ENCODE data around the gene CGREF1.
"Not testable (repeated sequence)": the region's sequence is repeated elsewhere in the genome, so short reads cannot be mapped to it uniquely, and the experiment has no call there.

Gene CGREF1

DNA sequence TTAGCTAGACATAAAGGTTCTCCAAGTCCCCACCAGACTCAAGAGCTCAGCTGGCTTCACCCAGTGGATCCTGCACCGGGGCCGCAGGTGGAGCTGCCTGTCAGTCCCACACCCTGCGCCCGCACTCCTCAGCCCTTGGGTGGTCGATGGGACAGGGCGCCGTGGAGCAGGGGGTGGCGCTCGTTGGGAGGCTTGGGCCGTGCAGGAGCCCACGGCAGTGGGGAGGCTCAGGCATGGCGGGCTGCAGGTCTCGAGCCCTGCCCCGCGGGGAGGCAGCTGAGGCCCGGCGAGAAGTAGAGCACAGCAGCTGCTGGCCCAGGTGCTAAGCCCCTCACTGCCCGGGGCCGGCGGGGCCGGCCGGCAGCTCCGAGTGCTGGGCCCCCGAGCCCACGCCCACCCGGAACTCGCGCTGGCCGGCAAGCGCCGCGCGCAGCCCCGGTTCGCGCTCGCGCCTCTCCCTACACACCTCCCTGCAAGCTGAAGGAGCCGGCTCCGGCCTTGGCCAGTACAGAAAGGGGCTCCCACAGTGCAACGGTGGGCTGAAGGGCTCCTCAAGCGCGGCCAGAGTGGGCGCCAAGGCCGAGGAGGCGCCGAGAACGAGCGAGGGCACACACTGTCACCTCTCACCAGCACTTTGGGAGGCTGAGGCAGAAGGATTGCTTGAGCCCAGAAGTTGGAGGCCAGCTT lies 7.4 kb downstream of the CGREF1 start:
- DNase-seq (ENCODE audit: low read depth in 2 of 2): not testable (repeated sequence)

DNA sequence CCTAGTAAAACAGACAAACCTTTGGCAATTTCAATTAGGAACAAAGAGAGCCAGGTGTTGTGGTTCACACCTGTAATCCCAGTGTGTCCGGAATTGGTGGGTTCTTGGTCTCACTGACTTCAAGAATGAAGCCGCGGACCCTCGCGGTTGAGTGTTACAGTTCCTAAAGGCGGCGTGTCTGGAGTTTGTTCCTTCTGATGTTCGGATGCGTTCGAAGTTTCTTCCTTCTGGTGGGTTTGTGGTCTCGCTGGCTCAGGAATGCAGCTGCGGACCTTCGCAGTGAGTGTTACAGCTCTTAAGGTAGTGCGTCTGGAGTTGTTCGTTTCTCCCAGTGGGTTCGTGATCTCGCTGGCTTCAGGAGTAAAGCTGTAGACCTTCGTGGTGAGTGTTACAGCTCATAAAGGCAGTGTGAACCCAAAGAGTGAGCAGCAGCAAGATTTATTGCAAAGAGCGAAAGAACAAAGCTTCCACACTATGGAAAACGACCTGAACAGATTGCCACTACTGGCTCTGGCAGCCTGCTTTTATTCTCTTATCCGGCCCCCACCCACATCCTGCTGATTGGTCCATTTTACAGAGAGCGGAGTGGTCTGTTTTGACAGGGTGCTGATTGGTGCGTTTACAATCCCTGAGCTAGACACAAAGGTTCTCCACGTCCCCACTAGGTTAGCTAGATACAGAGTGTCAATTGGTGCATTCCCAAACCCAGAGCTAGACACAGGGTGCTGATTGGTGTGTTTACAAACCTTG lies 8.2 kb downstream of the CGREF1 start:
- not testable (repeated sequence) for DNase-seq (ENCODE audit: low read depth in 2 of 2)

DNA sequence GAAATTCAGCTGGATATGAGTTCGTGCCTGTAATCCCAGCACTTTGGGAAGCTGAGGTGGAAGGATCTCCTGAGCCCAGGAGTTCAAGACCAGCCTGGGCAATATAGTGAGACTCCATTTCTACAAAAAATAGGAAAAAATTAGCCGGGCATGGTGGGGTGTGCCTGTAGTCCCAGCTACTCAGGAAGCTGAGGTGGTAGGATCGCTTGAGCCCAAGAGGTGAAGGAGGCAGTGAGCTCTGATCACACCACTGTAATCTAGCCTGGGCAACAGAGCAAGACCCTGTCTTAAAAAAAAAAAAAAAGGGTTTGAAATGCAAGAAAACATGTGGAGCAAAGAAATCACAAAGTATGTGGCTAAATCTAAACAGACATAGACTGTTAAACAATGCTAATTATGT lies 9.8 kb downstream of the CGREF1 start:
- DNase-seq (ENCODE audit: low read depth in 2 of 2): no peak

DNA sequence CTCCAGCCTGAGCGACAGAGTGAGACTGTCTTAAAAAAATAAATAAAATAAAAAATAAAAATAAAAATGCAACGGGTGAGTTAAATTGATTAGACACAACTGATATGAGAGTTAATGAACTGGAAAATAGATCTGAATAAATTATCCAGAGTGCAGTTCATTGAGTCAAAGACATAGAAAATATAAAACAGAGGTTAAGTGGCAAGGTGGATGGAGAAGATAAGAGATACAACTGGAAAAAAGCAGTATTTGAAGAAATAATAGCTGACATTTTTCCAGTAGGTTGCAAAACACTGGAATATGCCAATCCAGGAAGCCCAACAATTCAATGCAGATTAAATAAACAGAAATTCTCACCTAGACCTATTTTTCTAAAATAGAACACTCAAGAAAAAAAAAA lies 10.7 kb downstream of the CGREF1 start:
- DNase-seq (ENCODE audit: low read depth in 2 of 2): no peak

DNA sequence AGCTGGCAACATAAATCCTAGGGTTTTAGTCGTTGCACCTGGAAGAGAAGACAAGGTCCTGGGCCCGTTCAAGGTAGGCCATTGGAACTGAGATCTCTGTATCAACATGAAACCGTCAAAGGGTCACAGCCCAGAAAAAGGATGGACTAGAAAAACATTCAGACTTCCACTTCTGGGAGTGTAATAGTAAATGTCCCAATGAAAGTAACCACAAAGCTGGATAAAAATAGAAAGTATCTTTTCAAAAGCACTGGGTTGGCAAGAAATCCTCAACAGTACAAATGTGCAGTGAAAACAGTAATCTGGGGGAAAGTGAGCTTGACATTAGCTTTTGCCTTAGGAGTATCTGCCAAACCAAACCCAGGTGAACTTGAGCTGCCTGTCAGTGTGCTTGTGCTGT lies 12.9 kb downstream of the CGREF1 start:
- no peak for DNase-seq (ENCODE audit: low read depth in 2 of 2)

GRCh38 chr2:27102329-27102728 lies 16.6 kb downstream of the CGREF1 start:
- DNase-seq (ENCODE audit: low read depth in 2 of 2): no peak

- no peak for DNase-seq (ENCODE audit: low read depth in 2 of 2)
These were observed 18.9 kb downstream of the CGREF1 start for GRCh38 chr2:27100036-27100435.

- DNase-seq (ENCODE audit: low read depth in 2 of 2): no peak
These were observed 19.5 kb downstream of the CGREF1 start for GRCh38 chr2:27099334-27099955.

DNA sequence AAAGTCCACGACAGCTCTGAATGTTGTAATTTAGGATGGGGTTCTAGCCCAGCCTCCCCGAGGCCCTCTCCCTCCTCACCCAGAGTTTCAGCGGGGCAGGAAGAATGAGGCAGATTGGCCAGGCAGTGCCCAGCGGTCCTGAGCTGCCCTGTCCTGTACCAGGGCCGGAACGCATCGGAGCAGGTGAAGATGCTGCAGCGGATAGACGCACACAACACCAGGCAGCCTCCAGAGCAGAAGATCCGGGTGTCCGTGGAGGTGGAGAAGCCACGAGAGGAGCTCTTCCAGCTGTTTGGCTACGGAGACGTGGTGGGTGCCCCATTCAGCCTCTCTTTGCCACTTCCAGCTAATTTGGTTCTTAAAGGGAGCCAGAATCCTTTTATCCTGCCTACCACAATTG lies 21.6 kb downstream of the CGREF1 start:
- no peak for DNase-seq (ENCODE audit: low read depth in 2 of 2)

DNA sequence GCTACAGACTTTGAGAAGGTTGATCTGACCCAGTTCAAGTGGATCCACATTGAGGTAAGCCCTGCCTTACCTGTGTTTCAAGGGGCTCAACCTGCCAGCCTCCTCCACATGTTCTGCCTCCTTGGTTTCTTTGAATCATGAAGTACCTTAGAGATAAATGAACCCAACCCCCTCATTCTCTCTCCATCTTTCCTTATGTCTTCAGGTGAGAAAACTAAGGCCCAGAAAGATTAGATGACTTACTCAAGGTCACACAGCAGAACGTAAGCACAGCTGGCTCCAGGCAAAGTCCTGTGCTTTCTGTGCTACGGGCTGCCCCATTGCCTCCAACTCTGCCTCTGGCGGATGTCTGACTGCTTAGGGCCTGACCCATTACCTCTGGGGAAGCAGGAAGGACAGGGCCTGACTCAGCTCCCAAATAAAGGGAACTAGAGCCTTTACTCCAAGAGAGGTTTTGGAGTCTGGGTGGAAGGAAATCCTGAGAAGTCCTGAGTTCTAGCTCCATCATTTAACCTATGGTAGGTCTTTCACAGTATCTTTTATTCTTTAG lies 22.1 kb downstream of the CGREF1 start:
- no peak for DNase-seq (ENCODE audit: low read depth in 2 of 2)

- no peak for DNase-seq (ENCODE audit: low read depth in 2 of 2)
These were observed 22.9 kb downstream of the CGREF1 start for GRCh38 chr2:27095745-27096651.

DNA sequence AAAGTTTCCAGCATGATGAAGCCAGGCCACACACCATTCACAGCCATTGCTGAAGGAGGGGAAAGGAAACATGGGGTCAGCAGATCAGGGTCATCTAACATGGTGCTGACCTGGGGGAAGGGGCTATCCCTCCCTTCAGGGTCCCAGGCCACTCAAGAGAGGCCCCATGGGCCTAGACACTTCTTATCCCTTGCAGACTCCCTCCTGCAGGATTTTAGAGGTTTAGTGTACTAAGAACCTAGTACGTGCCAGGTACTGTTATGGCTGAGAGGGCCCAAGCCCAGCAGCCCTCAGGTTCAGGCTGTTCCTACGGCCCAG lies 23.5 kb downstream of the CGREF1 start:
- no peak for DNase-seq (ENCODE audit: low read depth in 2 of 2)

DNA sequence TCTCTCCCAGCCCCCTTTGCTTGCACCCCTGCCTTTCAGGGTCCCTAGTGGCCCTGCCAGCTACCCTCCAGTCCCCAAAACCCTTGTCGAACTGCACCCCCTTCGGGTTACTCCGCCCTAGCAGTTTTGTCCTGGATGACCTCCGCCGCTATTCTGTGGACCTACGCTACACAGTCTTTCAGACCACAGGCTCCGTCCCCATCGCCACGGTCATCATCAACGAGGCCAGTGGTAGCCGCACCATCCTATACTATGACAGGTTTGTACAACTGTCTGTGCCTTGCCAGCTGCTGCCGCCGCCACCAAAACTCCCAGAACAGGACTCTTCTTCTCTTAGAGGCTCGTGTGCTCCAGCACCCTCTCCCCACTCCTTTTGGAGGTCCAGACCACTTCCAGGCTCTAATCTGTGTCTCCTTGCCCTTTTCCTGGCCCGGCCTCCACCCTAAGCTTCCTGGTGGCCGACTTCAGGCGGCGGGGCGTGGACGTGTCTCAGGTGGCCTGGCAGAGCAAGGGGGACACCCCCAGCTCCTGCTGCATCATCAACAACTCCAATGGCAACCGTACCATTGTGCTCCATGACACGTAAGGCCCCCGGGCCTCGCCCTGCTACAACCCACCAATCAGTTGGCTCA lies 24.5 kb downstream of the CGREF1 start:
- DNase-seq (ENCODE audit: low read depth in 2 of 2): no peak

GRCh38 chr2:27093430-27094352 lies 25.2 kb downstream of the CGREF1 start:
- no peak for DNase-seq (ENCODE audit: low read depth in 2 of 2)

GRCh38 chr2:27092696-27093429 lies 26.1 kb downstream of the CGREF1 start:
- no peak for DNase-seq (ENCODE audit: low read depth in 2 of 2)

GRCh38 chr2:27091746-27092695 lies 26.9 kb downstream of the CGREF1 start:
- no peak for DNase-seq (ENCODE audit: low read depth in 2 of 2)

DNA sequence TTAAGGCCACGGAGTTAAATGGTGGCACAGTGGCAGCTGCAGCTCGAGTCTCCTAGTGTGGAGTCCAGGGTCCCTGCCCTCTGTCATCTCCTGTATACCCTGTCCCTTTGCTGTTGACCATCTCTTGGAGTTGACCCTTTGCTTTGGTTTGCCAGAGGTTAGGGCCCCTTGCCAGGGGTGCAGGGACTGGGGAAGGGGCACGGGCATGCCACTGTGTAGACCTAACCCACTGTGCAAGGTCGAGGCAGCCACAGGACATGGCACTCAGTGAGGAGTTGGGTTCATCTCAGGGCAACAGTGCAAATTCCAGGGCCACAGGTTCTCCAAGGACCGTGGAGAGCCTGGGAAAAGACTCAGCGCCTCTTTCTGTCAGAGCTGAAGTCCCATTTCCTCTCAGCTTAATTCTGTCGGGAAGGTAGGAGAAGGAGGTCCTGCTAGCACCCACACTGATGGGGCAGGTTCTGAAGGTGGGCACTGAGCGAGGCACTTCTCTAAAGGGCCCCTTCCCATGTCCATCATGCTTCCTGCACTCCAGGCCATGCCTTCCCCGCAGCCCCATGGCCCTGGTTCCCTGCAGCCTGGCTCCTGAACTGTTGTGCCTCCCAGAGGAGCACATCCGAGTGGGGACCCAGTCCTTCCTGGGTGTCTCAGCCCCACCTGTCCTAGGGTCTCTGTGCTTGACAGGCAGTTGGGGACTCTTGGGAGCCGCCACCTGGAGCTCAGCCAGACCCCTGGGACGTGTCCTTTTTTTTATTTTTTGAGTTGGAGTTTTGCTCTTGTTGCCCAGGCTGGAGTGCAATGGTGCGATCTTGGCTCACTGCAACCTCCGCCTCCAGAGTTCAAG lies 29.6 kb downstream of the CGREF1 start:
- DNase-seq (ENCODE audit: low read depth in 2 of 2): no peak
